ENCODE data around the gene BNC2.
"Not testable (repeated sequence)": the region's sequence is repeated elsewhere in the genome, so short reads cannot be mapped to it uniquely, and the experiment has no call there.

The BNC2 gene

GRCh38 chr9:16575142-16575985 is 295.1 kb downstream of the BNC2 start:
- DNase-seq: no peak

GRCh38 chr9:16572005-16572734 is 298.3 kb downstream of the BNC2 start:
- no peak for DNase-seq

GRCh38 chr9:16571127-16571802 is 299.2 kb downstream of the BNC2 start:
- no peak for DNase-seq

- no peak for DNase-seq
Observed at GRCh38 chr9:16563446-16563845, 307.0 kb downstream of the BNC2 start.

- no peak for DNase-seq
Observed at GRCh38 chr9:16561121-16561520, 309.3 kb downstream of the BNC2 start.

GRCh38 chr9:16559418-16560188 is 310.9 kb downstream of the BNC2 start:
- no peak for DNase-seq

GRCh38 chr9:16555802-16556201 is 314.7 kb downstream of the BNC2 start:
- no peak for DNase-seq

- no peak for DNase-seq
Observed at GRCh38 chr9:16553869-16554540, 316.5 kb downstream of the BNC2 start.

GRCh38 chr9:16552252-16552651 is 318.2 kb downstream of the BNC2 start:
- no peak for DNase-seq

GRCh38 chr9:16551692-16552091 is 318.8 kb downstream of the BNC2 start:
- DNase-seq: no peak

- DNase-seq: no peak
Observed at GRCh38 chr9:16545639-16546038, 324.8 kb downstream of the BNC2 start.

GRCh38 chr9:16544842-16545241 is 325.6 kb downstream of the BNC2 start:
- DNase-seq: no peak

- no peak for DNase-seq
Observed at GRCh38 chr9:16543686-16544085, 326.8 kb downstream of the BNC2 start.

- no peak for DNase-seq
Observed at GRCh38 chr9:16543225-16543624, 327.2 kb downstream of the BNC2 start.

- no peak for DNase-seq
Observed at GRCh38 chr9:16542290-16542689, 328.2 kb downstream of the BNC2 start.

GRCh38 chr9:16540743-16541613 is 329.5 kb downstream of the BNC2 start:
- no peak for DNase-seq

GRCh38 chr9:16539626-16540025 is 330.8 kb downstream of the BNC2 start:
- not testable (repeated sequence) for DNase-seq

GRCh38 chr9:16535555-16535954 is 334.9 kb downstream of the BNC2 start:
- no peak for DNase-seq

- no peak for DNase-seq
Observed at GRCh38 chr9:16532681-16533450, 337.6 kb downstream of the BNC2 start.

- no peak for DNase-seq
Observed at GRCh38 chr9:16532272-16532671, 338.2 kb downstream of the BNC2 start.

Data from CD4-positive, alpha-beta T cell treated with Interferon gamma for 1 hour (primary cell).